Measurements from ENCODE around the gene SPATC1L. TPM values are rescaled to one million over a fixed set of nuclear protein-coding genes. Genes with fewer than 3 reads are reported as not detected.

SPATC1L gene
- 10 to 100 TPM in 1 of 4 donors, 1 to 10 TPM in 3; 1.5 to 11.9 (median 3.0) TPM for total RNA-seq

DNA sequence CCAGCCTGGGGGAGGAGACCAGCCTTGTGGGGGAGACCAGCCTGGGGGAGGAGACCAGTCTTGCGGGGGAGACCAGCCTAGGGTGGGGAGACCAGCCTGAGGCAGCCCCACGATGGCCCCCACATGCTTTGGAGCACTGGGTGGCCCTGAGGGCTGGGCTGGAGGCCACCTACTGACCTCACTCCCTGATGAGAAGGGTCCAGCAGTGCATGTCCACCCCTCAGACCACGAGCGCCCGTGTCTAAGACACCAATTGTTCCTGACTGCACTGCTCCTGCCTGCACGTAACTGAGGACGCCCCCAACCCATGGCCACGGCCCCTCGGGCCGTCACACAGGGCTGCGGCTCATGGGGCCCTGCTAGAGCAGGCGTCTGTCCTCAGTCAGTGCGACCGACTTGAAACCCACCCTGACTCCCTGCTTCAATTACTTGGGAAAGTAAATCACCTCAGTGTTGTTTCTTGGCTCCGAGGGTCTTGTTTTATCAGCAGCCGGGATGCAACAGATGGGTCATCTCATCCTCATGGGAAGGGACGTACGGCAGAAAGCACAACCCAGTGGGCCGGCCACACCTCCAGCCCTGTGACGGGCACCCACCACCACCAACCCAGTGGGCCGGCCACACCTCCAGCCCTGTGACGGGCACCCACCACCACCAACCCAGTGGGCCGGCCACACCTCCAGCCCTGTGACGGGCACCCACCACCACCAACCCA is at the start of gene SPATC1L:
TSS of gene SPATC1L (minus strand) at position 550 of the 715 bp plus-strand sequence. CDS start 1,643 bp downstream, outside the sequence.
- intact Hi-C loops (cut with DNase I; ENCODE audit: low total_unique reads): no loop called here
- ATAC-seq (peak; percentile 25 to 48), DNase-seq (peak in 1 of 2 donors; percentile 77)
- H3K27me3 ChIP-seq: no peaks in the 10 kb centered on the region
- H3K4me1 ChIP-seq: peaks cover 17 to 25% of the 10 kb centered on the region in 2 donors
- peak within 1 kb of the TSS; percentile 49 to 92 (median 64) for H3K4me3 ChIP-seq
- H3K9me3 ChIP-seq: no peaks in the 10 kb centered on the region
- in situ Hi-C loops (cut with MboI; ENCODE audit: low sequenced_read_pairs in 4 of 4): no loop called here
- peak within 1 kb of the TSS; percentile 73 to 94 (median 86) for H3K27ac ChIP-seq
- no peaks in the 10 kb centered on the region for H3K36me3 ChIP-seq
- TF ChIP-seq POLR2A (IDR thresholded peaks at IDR 0.05): no peak
- TF ChIP-seq, protein P1, sequence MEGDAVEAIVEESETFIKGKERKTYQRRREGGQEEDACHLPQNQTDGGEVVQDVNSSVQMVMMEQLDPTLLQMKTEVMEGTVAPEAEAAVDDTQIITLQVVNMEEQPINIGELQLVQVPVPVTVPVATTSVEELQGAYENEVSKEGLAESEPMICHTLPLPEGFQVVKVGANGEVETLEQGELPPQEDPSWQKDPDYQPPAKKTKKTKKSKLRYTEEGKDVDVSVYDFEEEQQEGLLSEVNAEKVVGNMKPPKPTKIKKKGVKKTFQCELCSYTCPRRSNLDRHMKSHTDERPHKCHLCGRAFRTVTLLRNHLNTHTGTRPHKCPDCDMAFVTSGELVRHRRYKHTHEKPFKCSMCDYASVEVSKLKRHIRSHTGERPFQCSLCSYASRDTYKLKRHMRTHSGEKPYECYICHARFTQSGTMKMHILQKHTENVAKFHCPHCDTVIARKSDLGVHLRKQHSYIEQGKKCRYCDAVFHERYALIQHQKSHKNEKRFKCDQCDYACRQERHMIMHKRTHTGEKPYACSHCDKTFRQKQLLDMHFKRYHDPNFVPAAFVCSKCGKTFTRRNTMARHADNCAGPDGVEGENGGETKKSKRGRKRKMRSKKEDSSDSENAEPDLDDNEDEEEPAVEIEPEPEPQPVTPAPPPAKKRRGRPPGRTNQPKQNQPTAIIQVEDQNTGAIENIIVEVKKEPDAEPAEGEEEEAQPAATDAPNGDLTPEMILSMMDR (IDR thresholded peaks at IDR 0.05 in 4 of 5, conservative IDR thresholded peaks at IDR 0.05 in 1 of 5): no peak

DNA sequence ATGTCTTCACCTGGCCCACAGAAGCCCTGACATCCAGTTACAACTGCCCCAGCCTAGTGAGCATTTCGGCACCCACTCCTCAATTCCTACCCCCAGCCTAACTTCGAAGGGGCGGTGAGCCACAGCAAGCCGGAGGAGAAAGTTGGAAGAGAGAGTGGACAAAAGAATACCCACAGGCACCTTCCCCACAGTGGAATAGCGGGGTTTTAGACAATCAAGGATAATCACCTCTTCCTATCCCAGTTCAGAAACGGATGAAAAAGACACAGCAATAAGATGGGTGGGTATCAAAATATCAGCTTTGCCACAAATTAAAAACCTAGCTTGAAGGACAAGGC is 45.6 kb upstream of the SPATC1L start:
- Histone ChIP-seq H3K27me3 (no peaks in the 10 kb centered on the region), H3K36me3 (peaks cover 0 to 13% of the 10 kb centered on the region in 2 donors), H3K4me3 (peak overlapping the region in 3 of 4 donors; percentile 78 to 98 (median 88)), H3K27ac (peak overlapping the region; percentile 83 to 99 (median 90)), H3K9me3 (no peaks in the 10 kb centered on the region), H3K4me1 (peaks cover 24 to 29% of the 10 kb centered on the region in 2 donors)
- no peak for TF ChIP-seq POLR2A (IDR thresholded peaks at IDR 0.05)
- TF ChIP-seq, protein P1 (IDR thresholded peaks at IDR 0.05 in 4 of 5, conservative IDR thresholded peaks at IDR 0.05 in 1 of 5): no peak
- in situ Hi-C loops (cut with MboI; ENCODE audit: low sequenced_read_pairs in 4 of 4) (loop anchor here in 1 of 4 donors (5.0 kb wide), 1 partner anchor 57 kb away; the partner anchor contains the start of genes MCM3AP and YBEY), intact Hi-C loops (cut with DNase I; ENCODE audit: low total_unique reads) (loop anchor here (1.0 to 5.0 kb wide), 3 partner anchors 41 to 258 kb away; partner anchors contain the start of gene PCNT)
- no peak for ATAC-seq
- no peak for DNase-seq

DNA sequence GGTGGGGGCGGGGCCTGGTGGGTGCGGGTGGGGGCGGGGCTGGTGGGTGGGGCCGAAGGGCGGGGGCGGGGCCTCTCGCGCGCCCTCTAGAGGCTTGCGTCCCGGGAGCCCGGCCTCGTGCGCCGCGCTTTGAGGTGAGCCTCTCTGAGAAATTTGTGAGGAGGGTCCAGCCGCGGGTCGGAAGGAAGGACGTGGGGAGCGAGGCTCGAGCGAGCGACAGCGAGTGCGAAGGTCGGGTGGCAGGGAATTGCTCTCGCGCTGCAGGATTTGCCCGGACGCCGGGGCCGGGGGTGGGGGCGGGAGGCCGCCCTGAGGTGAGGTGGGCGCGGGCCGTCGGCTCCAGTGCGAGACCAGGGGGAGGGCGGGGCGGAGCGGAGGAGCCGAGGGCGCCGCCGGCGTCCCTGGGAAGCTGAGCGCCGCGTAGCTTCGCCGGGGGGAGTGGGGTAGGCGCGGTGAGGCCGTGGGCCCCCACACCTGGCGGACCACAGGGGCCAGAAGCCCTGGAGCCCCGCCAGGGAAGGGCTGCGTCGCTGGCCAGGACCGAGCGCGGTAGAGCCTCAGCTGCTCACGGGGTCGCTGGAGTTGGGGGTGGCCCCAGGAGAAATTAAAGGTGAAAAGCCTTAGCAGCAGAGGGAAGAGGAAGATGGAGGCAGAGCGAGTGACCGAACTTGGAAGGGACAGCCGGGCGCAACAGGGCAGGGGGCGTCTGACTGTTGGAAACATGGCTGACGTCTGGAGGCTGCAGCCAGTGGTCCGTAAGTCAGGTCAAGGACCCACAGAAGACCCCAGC is 45.1 kb upstream of the SPATC1L start:
- peaks cover 24 to 34% of the 10 kb centered on the region in 2 donors for H3K4me1 ChIP-seq
- ATAC-seq (peak; percentile 30 to 37), DNase-seq (no peak)
- H3K36me3 ChIP-seq: peaks cover 0 to 9% of the 10 kb centered on the region in 2 donors
- H3K27ac ChIP-seq: peak overlapping the region; percentile 83 to 99 (median 90)
- no peaks in the 10 kb centered on the region for H3K9me3 ChIP-seq
- in situ Hi-C loops (cut with MboI; ENCODE audit: low sequenced_read_pairs in 4 of 4): no loop called here
- peak overlapping the region; percentile 65 to 98 (median 83) for H3K4me3 ChIP-seq
- intact Hi-C loops (cut with DNase I; ENCODE audit: low total_unique reads): loop anchor here (1.0 to 5.0 kb wide), 3 partner anchors 41 to 257 kb away; partner anchors contain the start of gene PCNT
- H3K27me3 ChIP-seq: no peaks in the 10 kb centered on the region
- TF ChIP-seq, protein P1 (IDR thresholded peaks at IDR 0.05 in 4 of 5, conservative IDR thresholded peaks at IDR 0.05 in 1 of 5): peak; percentile 15 to 79 (median 49)
- TF ChIP-seq POLR2A (IDR thresholded peaks at IDR 0.05): peak in 1 of 2 donors; percentile 15

DNA sequence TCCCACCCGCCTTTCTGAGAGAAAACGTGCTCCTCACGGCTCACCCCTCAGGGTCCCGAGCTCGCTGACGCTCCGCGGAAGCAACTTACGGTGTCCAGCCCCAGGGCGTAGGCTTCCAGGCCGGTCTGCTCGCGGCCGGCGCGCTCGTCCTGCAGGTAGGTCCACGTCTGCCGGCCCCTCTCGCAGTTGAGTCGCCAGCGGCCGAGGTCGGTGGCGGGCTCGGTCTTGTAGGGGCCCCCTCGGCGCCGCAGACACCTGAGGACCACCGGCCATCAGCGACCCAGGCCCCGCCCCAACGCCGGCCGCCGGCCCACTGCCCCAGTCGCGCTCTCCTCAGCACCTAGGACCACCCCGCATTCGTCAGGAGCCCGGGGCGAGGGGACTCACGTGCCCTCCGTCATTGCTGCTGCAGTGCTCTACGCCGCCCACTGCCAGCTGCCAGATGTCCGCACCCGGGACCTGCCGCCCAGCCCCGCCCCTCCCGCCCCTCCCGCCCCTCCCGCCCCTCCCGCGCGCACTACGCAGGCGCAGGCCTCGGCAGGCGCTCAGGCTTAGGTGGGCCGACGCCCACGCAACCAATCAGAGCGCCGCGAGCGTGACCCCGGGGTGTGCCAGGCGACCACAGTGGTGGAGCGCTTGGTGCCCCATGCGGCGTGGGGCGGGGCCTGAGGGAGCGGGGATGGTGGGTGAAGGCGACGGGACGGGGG is 44.2 kb upstream of the SPATC1L start, which contains the start of gene LSS:
TSS of gene LSS (minus strand) at position 430 of the 707 bp plus-strand sequence. CDS start at position 401, 29 bp downstream.
- Histone ChIP-seq H3K9me3 (no peaks in the 10 kb centered on the region), H3K27ac (peak within 1 kb of the TSS; percentile 83 to 99 (median 90)), H3K27me3 (no peaks in the 10 kb centered on the region), H3K36me3 (peaks cover 0 to 3% of the 10 kb centered on the region in 2 donors), H3K4me1 (peaks cover 24 to 35% of the 10 kb centered on the region in 2 donors), H3K4me3 (peak within 1 kb of the TSS; percentile 65 to 98 (median 83))
- ATAC-seq (peak; percentile 66 to 76), DNase-seq (peak; percentile 97 to 98)
- in situ Hi-C loops (cut with MboI; ENCODE audit: low sequenced_read_pairs in 4 of 4): no loop called here
- TF ChIP-seq, protein P1 (IDR thresholded peaks at IDR 0.05 in 4 of 5, conservative IDR thresholded peaks at IDR 0.05 in 1 of 5): no peak
- TF ChIP-seq POLR2A (IDR thresholded peaks at IDR 0.05): peak; percentile 96 to 98
- intact Hi-C loops (cut with DNase I; ENCODE audit: low total_unique reads): loop anchor here (1.0 to 5.0 kb wide), 4 partner anchors 40 to 256 kb away; partner anchors contain the start of genes PCNT and YBEY

Data from gastrocnemius medialis (tissue), 4 donors.